ENCODE data around the gene PNPLA7. TPM values are rescaled to one million over a fixed set of nuclear protein-coding genes. Genes with fewer than 3 reads are reported as not detected.

Gene PNPLA7
- total RNA-seq, 2 experiments from 2014 or later, result 1.5 to 10.2 TPM

DNA sequence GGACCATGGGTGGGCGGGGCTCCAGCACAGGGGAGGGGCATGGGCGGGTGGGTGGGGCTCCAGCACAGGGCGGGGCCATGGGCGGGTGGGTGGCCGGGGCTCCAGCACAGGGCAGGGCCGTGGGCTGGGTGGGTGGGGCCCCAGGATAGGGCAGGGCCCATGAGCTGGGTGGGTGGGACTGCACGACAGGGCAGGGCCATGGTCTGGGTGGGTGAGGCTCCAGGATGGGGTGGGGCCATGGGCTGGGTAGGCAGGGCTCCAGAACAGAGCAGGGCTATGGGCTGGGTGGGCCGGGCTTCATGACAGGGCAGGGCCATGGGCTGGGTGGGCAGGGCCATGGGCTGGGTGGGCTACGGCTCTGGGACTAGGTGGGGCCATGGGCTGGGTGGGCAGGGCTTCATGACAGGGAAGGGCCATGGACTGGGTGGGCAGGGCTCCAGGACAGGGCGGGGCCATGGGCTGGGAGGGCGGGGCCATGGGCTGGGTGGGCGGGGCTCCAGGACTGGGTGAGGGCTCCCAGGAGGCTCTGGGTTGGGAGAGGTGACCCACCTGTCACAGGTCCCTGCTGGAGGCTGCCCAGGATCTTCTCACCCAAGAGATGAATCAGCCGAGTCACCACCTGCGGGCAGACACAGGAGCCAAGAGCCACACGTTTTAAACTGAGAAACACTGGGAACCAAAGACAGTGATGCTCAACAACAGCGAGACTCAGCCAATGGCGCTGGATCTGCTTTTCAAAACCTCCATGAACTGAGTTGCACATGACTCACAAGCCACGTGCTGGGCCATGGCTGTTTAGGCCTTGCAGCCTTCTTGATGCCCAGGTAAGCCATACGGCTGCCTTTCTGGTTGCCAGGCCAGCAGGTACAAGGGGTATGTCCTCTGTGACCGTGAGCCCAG, 57.5 kb downstream of the PNPLA7 start:
- no peaks in the 10 kb centered on the region for H3K79me2 ChIP-seq (ENCODE audit: insufficient read depth, low read depth, low read length)
- H3K4me1 ChIP-seq (ENCODE audit: insufficient read depth, low read length, poor library complexity, severe bottlenecking), result no peaks in the 10 kb centered on the region
- TF ChIP-seq, protein P1, sequence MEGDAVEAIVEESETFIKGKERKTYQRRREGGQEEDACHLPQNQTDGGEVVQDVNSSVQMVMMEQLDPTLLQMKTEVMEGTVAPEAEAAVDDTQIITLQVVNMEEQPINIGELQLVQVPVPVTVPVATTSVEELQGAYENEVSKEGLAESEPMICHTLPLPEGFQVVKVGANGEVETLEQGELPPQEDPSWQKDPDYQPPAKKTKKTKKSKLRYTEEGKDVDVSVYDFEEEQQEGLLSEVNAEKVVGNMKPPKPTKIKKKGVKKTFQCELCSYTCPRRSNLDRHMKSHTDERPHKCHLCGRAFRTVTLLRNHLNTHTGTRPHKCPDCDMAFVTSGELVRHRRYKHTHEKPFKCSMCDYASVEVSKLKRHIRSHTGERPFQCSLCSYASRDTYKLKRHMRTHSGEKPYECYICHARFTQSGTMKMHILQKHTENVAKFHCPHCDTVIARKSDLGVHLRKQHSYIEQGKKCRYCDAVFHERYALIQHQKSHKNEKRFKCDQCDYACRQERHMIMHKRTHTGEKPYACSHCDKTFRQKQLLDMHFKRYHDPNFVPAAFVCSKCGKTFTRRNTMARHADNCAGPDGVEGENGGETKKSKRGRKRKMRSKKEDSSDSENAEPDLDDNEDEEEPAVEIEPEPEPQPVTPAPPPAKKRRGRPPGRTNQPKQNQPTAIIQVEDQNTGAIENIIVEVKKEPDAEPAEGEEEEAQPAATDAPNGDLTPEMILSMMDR (conservative IDR thresholded peaks at IDR 0.05; ENCODE audit: low read length), result no peak
- no peak for TF ChIP-seq EZH2phosphoT487 (IDR thresholded peaks at IDR 0.05; ENCODE audit: borderline replicate concordance, low read depth, low read length)
- H4K20me1 ChIP-seq (ENCODE audit: insufficient read depth, low read length), result no peaks in the 10 kb centered on the region
- no peaks in the 10 kb centered on the region for H3K36me3 ChIP-seq (ENCODE audit: insufficient read depth, low read length)
- no TSS peak for BruUV-seq (replicated peaks)
- H3K27ac ChIP-seq (ENCODE audit: low read depth, low read length, poor library complexity, severe bottlenecking), result no peak overlapping the region
- H3K4me3 ChIP-seq (ENCODE audit: low read depth, low read length, poor library complexity, severe bottlenecking), result no peak overlapping the region
- intact Hi-C loops (cut with micrococcal nuclease; ENCODE audit: unreplicated experiment), result no loop called here
- ChIA-PET POLR2A (interaction anchor here (0.6 kb wide), 1 partner anchor 21 kb away, joined by 4 read pairs; no protein-coding TSS in a partner anchor), CTCF (ENCODE audit: unreplicated experiment) (no interaction called here)
- no peak overlapping the region for H2AFZ ChIP-seq (ENCODE audit: low read length)
- peak; percentile 89 for DNase-seq (ENCODE audit: low spot score)
- no peaks in the 10 kb centered on the region for H3K9me2 ChIP-seq (ENCODE audit: insufficient read depth, low read length)
- H3K4me2 ChIP-seq (ENCODE audit: low read length), result no peak overlapping the region
- H3K9me3 ChIP-seq (ENCODE audit: low read length), result no peaks in the 10 kb centered on the region

DNA sequence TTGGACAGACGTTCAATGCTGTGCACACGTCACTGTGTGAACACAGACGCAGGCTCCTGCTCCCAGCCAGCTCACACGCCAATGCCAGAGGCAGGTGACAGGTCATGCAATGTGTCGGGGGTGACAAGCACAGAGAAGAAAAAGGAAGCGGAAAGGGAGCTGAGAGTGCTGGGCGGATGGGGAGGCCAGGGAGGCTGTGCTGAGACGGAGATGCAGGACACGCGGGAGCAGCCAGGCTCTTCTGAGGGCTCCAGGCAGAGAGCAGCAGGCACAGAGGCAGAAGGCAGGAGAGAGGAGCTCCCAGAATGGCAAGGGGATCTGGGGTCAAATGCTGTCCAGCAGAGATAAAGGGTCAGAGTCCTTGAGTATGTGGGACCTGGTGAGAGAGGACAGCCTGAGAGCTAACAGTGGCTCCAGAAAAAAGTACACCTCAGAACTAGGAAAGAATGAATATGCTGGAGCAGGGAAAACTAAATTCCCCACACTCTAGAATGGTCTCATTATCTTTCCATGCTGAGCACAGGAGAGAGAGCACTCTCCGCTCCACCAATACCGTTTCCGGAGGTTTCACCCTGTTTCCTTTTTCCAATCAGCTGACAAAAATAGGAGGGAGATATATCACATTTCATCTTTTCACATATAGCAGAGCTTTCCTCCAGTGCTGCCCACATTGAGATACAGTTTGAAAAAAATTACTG, 58.3 kb downstream of the PNPLA7 start:
- H3K4me3 ChIP-seq (ENCODE audit: low read depth, low read length, poor library complexity, severe bottlenecking), result no peak overlapping the region
- H3K79me2 ChIP-seq (ENCODE audit: insufficient read depth, low read depth, low read length), result no peaks in the 10 kb centered on the region
- H3K9me3 ChIP-seq (ENCODE audit: low read length), result no peaks in the 10 kb centered on the region
- H3K4me1 ChIP-seq (ENCODE audit: insufficient read depth, low read length, poor library complexity, severe bottlenecking), result no peaks in the 10 kb centered on the region
- TF ChIP-seq, protein P1 (conservative IDR thresholded peaks at IDR 0.05; ENCODE audit: low read length), result no peak
- no peak for TF ChIP-seq EZH2phosphoT487 (IDR thresholded peaks at IDR 0.05; ENCODE audit: borderline replicate concordance, low read depth, low read length)
- H2AFZ ChIP-seq (ENCODE audit: low read length), result no peak overlapping the region
- BruUV-seq (replicated peaks), result no TSS peak
- CTCF ChIA-PET (ENCODE audit: unreplicated experiment), result no interaction called here
- H3K4me2 ChIP-seq (ENCODE audit: low read length), result no peak overlapping the region
- no peaks in the 10 kb centered on the region for H4K20me1 ChIP-seq (ENCODE audit: insufficient read depth, low read length)
- no peak for DNase-seq (ENCODE audit: low spot score)
- no peaks in the 10 kb centered on the region for H3K36me3 ChIP-seq (ENCODE audit: insufficient read depth, low read length)
- H3K9me2 ChIP-seq (ENCODE audit: insufficient read depth, low read length), result no peaks in the 10 kb centered on the region
- POLR2A ChIA-PET, result interaction anchor here (0.6 kb wide), 1 partner anchor 20 kb away, joined by 4 read pairs; no protein-coding TSS in a partner anchor
- H3K27ac ChIP-seq (ENCODE audit: low read depth, low read length, poor library complexity, severe bottlenecking), result no peak overlapping the region
- intact Hi-C loops (cut with micrococcal nuclease; ENCODE audit: unreplicated experiment), result no loop called here
